Astrocyte of the spinal cord (primary cell): ENCODE measurements around the gene CYP17A1.
"Not testable (repeated sequence)": the region's sequence is repeated elsewhere in the genome, so short reads cannot be mapped to it uniquely, and the experiment has no call there.

ENCODE experiments used
- DNase-seq: peaks from one replicate; pipeline ENCODE4 v3.0.0; 2011; ENCODE audit warnings: low read depth, low spot score
- H3K4me3 ChIP-seq: 2 replicates; pipeline ENCODE4 v1.5.1; 2011; ENCODE audit warnings: low read depth, mild to moderate bottlenecking, low read length, moderate library complexity
- in situ Hi-C: cut with HindIII; loops from 2 replicates; pipeline ENCODE4 v1.10.0; 2017; ENCODE audit warnings: low sequenced_read_pairs
- TF ChIP-seq, protein P1 (sequence below): IDR thresholded peaks from 2 replicates; pipeline ENCODE4 v1.5.1; 2012; ENCODE audit warnings: low read depth, mild to moderate bottlenecking, low read length, inconsistent platforms

Gene CYP17A1

GRCh38 chr10:102869258-102870198 is 32.3 kb upstream of the CYP17A1 start, which contains the start of gene AS3MT:
AS3MT (plus strand) TSS chr10:102869470; CDS start chr10:102869593, 123 bp downstream.
- TF ChIP-seq, protein P1, sequence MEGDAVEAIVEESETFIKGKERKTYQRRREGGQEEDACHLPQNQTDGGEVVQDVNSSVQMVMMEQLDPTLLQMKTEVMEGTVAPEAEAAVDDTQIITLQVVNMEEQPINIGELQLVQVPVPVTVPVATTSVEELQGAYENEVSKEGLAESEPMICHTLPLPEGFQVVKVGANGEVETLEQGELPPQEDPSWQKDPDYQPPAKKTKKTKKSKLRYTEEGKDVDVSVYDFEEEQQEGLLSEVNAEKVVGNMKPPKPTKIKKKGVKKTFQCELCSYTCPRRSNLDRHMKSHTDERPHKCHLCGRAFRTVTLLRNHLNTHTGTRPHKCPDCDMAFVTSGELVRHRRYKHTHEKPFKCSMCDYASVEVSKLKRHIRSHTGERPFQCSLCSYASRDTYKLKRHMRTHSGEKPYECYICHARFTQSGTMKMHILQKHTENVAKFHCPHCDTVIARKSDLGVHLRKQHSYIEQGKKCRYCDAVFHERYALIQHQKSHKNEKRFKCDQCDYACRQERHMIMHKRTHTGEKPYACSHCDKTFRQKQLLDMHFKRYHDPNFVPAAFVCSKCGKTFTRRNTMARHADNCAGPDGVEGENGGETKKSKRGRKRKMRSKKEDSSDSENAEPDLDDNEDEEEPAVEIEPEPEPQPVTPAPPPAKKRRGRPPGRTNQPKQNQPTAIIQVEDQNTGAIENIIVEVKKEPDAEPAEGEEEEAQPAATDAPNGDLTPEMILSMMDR = no peak
- peak within 1 kb of the TSS; percentile 49 for H3K4me3 ChIP-seq
- in situ Hi-C loops = no loop called here
- no peak for DNase-seq

- in situ Hi-C loops = no loop called here
- DNase-seq = no peak
- peak overlapping the region; percentile 49 for H3K4me3 ChIP-seq
- TF ChIP-seq, protein P1 = no peak
Observed at GRCh38 chr10:102868911-102869257, 31.7 kb upstream of the CYP17A1 start.

GRCh38 chr10:102865620-102866019 is 28.4 kb upstream of the CYP17A1 start:
- TF ChIP-seq, protein P1 = no peak
- in situ Hi-C loops = no loop called here
- no peak overlapping the region for H3K4me3 ChIP-seq
- DNase-seq = no peak

DNA sequence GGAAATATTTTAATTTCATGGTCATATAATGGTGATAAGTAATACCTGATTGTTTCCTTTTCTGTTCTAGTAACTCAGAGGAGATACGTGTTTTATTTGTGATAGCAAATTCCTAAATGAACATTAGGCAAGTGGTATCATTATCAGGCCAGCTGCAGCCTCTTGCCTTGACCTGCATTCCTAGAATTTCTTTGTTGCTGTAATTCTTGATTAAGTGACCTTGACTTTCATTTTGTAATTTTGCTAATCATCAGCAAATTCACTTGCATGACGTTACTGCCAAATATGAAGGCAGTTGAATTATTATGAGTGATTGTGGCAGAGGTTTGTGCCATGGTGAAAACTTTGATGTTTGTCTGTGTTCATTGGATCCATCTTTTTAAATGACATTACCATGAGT is 26.4 kb upstream of the CYP17A1 start:
- no peak for DNase-seq
- no peak overlapping the region for H3K4me3 ChIP-seq
- in situ Hi-C loops = no loop called here
- TF ChIP-seq, protein P1 = no peak

GRCh38 chr10:102859911-102860310 is 22.7 kb upstream of the CYP17A1 start:
- TF ChIP-seq, protein P1 = no peak
- in situ Hi-C loops = no loop called here
- DNase-seq = no peak
- H3K4me3 ChIP-seq = no peak overlapping the region

DNA sequence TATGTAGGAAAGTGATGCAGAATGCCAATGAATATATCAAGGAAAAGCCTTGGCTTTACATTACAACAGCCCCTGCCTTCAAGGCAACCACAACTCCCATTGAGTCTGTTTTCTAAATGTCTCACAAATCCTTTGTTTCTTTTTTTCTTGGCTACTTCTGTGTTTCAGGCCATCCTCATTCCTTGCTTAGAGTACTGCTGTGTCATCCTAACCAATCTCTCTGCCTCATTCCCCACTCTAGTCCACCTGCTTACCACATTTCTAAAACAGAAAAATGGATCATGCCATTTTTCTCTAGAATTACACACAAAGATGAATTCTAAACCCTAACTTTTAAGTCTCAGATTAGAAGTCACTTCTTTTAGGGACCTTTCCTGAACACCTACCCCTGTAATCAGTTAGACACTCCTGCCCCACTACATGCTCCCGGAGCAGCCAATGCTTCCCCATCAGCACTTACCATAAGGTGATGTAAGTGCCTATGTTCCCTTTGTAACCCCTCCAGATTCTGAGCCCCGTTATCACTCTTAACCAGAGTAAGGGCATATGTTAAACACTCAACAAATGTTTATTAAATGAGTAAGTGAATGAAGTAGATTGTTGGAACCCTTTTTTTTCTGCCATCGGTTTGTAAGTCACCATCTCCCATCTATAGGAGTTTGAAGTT is 19.7 kb upstream of the CYP17A1 start:
- TF ChIP-seq, protein P1 = no peak
- DNase-seq = no peak
- no peak overlapping the region for H3K4me3 ChIP-seq
- in situ Hi-C loops = no loop called here

DNA sequence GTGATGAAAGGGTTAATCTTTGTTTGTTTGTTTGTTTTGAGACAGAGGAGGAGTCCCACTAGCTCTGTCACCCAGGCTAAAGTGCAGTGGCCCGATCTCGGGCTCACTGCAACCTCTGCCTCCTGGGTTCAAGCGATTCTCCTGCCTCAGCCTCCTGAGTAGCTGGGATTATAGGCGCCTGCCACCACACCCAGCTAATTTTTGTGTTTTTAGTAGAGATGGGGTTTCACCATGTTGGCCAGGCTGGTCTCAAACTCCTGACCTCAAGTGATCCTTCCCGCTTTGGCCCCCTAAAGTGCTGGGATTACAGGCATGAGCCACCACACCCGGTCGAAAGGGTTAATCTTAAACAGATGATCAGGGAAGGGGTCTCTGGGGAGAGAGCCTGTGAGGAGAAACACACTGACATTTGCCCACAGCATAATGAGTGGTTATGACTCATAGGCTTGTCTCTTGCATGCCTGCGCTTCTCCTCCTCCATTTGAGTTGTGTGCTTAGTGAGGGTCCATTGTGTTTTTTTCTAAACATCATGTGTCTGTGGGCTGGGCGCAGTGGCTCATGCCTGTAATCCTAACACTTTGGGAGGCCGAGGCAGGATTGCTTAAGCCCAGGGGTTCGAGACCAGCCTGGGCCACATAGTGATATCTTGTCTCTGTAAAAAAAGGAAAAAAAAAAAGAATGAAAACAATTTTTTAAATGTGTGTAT is 18.7 kb upstream of the CYP17A1 start:
- not testable (repeated sequence) for H3K4me3 ChIP-seq

GRCh38 chr10:102853237-102853636 is 16.0 kb upstream of the CYP17A1 start:
- H3K4me3 ChIP-seq, in situ Hi-C loops, DNase-seq: not testable (repeated sequence)

More for the DNA sequence above, 18.7 kb upstream of the CYP17A1 start:
- DNase-seq = peak; percentile 95
- in situ Hi-C loops = not testable (repeated sequence)
